ENCODE data around the gene PSMA1. TPM values are rescaled to one million over a fixed set of nuclear protein-coding genes. Genes with fewer than 3 reads are reported as not detected.
A peak's percentile ranks its signal among the peaks of the same experiment; 100 is the strongest.
"Not testable (repeated sequence)": the region's sequence is repeated elsewhere in the genome, so short reads cannot be mapped to it uniquely, and the experiment has no call there.

PSMA1 gene
- total and polyA plus RNA-seq, 2 experiments from 2014 or later: 159 to 303 TPM

DNA sequence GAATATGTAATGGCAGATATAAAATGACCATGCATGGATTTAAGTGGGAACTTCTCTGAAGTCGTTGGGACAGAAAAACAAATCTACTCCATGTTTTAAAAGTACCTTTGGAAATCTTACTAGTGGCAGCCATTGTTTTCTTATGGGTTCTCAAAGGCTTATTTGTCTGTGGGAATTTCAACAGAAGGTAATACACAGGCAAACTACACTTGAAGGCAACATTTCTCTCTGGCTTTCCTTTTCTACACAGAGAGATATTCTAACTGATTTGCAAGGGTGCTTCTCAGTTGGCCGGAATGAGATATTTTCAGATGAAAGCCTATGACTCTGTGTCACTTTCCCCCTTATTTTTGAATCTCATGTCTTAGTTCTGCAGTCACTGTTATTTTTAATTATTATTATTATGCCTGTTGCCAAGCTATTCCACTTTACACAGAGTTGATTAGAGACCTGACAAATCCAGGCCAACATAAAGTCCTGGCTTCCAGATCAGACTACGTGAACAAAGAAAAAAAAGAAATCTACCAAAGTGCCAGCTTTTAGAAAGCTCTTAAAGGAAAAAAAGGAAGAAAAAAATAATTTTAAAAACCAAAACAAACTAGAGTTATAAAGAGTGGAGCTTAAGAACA, 18.9 kb upstream of the PSMA1 start:
- Histone ChIP-seq H3K4me2 (ENCODE audit: unreplicated experiment) (no peak overlapping the region), H3F3A (ENCODE audit: insufficient read depth) (no peaks in the 10 kb centered on the region), H3K27me3 (replicated peaks; ENCODE audit: insufficient read depth) (no peaks in the 10 kb centered on the region), H3K79me2 (ENCODE audit: insufficient read depth) (no peaks in the 10 kb centered on the region), H3K9me2 (ENCODE audit: insufficient read depth) (no peaks in the 10 kb centered on the region), H4K20me1 (ENCODE audit: insufficient read depth) (no peaks in the 10 kb centered on the region), H3K27ac (no peak overlapping the region), H2AFZ (no peak overlapping the region), H3K36me3 (ENCODE audit: low read depth) (no peaks in the 10 kb centered on the region), H3K4me1 (ENCODE audit: insufficient read depth) (no peaks in the 10 kb centered on the region), H3K9ac (no peak overlapping the region), H3K4me3 (no peak overlapping the region), H3K9me3 (ENCODE audit: low read depth) (no peaks in the 10 kb centered on the region)
- WGBS, 2 experiments (ENCODE audit: low coverage in 1 of 2, low lambda C conversion rate in 2 of 2, missing lambda C conversion rate in 2 of 2): 36 to 45% methylated on average over 3 of the region's 3 CpGs
- DNase-seq: no peak
- in situ Hi-C loops (cut with MboI): loop anchor here (25.0 kb wide), 1 partner anchor 373 kb away; no protein-coding TSS in a partner anchor
- no peak for TF ChIP-seq EZH2 (IDR thresholded peaks at IDR 0.05; ENCODE audit: insufficient read depth, poor library complexity, severe bottlenecking)
- no peak for TF ChIP-seq EZH2phosphoT487 (IDR thresholded peaks at IDR 0.05; ENCODE audit: insufficient read depth, low read depth)

- Histone ChIP-seq H3K4me3 (no peak overlapping the region), H3K9ac (no peak overlapping the region), H3K27ac (no peak overlapping the region), H3K4me2 (ENCODE audit: unreplicated experiment) (no peak overlapping the region), H3K4me1 (ENCODE audit: insufficient read depth) (no peaks in the 10 kb centered on the region), H3K36me3 (ENCODE audit: low read depth) (no peaks in the 10 kb centered on the region), H3K27me3 (replicated peaks; ENCODE audit: insufficient read depth) (no peaks in the 10 kb centered on the region), H4K20me1 (ENCODE audit: insufficient read depth) (no peaks in the 10 kb centered on the region), H2AFZ (no peak overlapping the region), H3K9me3 (ENCODE audit: low read depth) (no peaks in the 10 kb centered on the region), H3F3A (ENCODE audit: insufficient read depth) (no peaks in the 10 kb centered on the region), H3K9me2 (ENCODE audit: insufficient read depth) (no peaks in the 10 kb centered on the region), H3K79me2 (ENCODE audit: insufficient read depth) (no peaks in the 10 kb centered on the region)
- DNase-seq: no peak
- WGBS, 2 experiments (ENCODE audit: low coverage in 1 of 2, low lambda C conversion rate in 2 of 2, missing lambda C conversion rate in 2 of 2): 53 to 55% methylated on average over 6 of the region's 6 CpGs
- TF ChIP-seq EZH2phosphoT487 (IDR thresholded peaks at IDR 0.05; ENCODE audit: insufficient read depth, low read depth) (no peak), EZH2 (IDR thresholded peaks at IDR 0.05; ENCODE audit: insufficient read depth, poor library complexity, severe bottlenecking) (no peak)
- in situ Hi-C loops (cut with MboI): loop anchor here (25.0 kb wide), 1 partner anchor 374 kb away; no protein-coding TSS in a partner anchor
Measured at GRCh38 chr11:14538271-14538925, 18.2 kb upstream of the PSMA1 start.

GRCh38 chr11:14537134-14537599, 17.0 kb upstream of the PSMA1 start:
- no peaks in the 10 kb centered on the region for H3K9me3 ChIP-seq (ENCODE audit: low read depth)
- H3K4me3 ChIP-seq: no peak overlapping the region
- 8 to 10% methylated on average over 5 of the region's 5 CpGs for WGBS, 2 experiments (ENCODE audit: low coverage in 1 of 2, low lambda C conversion rate in 2 of 2, missing lambda C conversion rate in 2 of 2)
- no peaks in the 10 kb centered on the region for H3K27me3 ChIP-seq (replicated peaks; ENCODE audit: insufficient read depth)
- no peak overlapping the region for H3K27ac ChIP-seq
- no peaks in the 10 kb centered on the region for H4K20me1 ChIP-seq (ENCODE audit: insufficient read depth)
- H3F3A ChIP-seq (ENCODE audit: insufficient read depth): no peaks in the 10 kb centered on the region
- no peaks in the 10 kb centered on the region for H3K36me3 ChIP-seq (ENCODE audit: low read depth)
- TF ChIP-seq EZH2 (IDR thresholded peaks at IDR 0.05; ENCODE audit: insufficient read depth, poor library complexity, severe bottlenecking) (no peak), EZH2phosphoT487 (IDR thresholded peaks at IDR 0.05; ENCODE audit: insufficient read depth, low read depth) (no peak)
- H3K4me2 ChIP-seq (ENCODE audit: unreplicated experiment): no peak overlapping the region
- in situ Hi-C loops (cut with MboI): loop anchor here (25.0 kb wide), 1 partner anchor 375 kb away; no protein-coding TSS in a partner anchor
- H3K4me1 ChIP-seq (ENCODE audit: insufficient read depth): no peaks in the 10 kb centered on the region
- H3K79me2 ChIP-seq (ENCODE audit: insufficient read depth): no peaks in the 10 kb centered on the region
- DNase-seq: peak; percentile 53
- H2AFZ ChIP-seq: no peak overlapping the region; the same call in 1 of the 2 replicates
- H3K9ac ChIP-seq: no peak overlapping the region
- H3K9me2 ChIP-seq (ENCODE audit: insufficient read depth): no peaks in the 10 kb centered on the region

DNA sequence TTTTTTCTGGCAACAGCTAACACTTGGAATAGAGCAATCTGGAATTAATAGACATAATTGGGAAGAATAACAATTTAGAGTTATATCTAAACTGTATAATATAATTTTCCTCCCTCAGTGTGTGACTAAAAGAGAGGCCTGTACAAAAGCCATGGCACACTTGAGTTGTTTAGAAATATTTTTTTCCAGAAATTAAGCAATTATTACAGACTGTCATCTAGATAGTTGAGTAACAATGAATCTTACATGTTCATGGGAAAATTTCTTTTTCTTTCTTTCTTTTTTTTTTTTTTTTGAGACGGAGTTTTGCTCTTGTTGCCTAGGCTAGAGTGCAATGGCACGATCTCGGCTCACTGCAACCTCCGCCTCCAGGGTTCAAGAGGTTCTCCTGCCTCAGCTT, 15.0 kb upstream of the PSMA1 start:
- not testable (repeated sequence) for H3K9me2 ChIP-seq (ENCODE audit: insufficient read depth); H3K9ac ChIP-seq; H3K4me3 ChIP-seq; H3K4me1 ChIP-seq (ENCODE audit: insufficient read depth); H3K36me3 ChIP-seq (ENCODE audit: low read depth); H3K4me2 ChIP-seq (ENCODE audit: unreplicated experiment); H3F3A ChIP-seq (ENCODE audit: insufficient read depth); H3K79me2 ChIP-seq (ENCODE audit: insufficient read depth); H3K27ac ChIP-seq; H3K9me3 ChIP-seq (ENCODE audit: low read depth); H4K20me1 ChIP-seq (ENCODE audit: insufficient read depth); DNase-seq; H3K27me3 ChIP-seq (replicated peaks; ENCODE audit: insufficient read depth)
- in situ Hi-C loops (cut with MboI): loop anchor here (25.0 kb wide), 1 partner anchor 377 kb away; no protein-coding TSS in a partner anchor
- 49% methylated on average over 4 of the region's 4 CpGs; no CpG with 5 or more reads in 1 of the 2 experiments for WGBS, 2 experiments (ENCODE audit: low coverage in 1 of 2, low lambda C conversion rate in 2 of 2, missing lambda C conversion rate in 2 of 2)
- peak overlapping the region; percentile 30; the same call in 1 of the 2 replicates for H2AFZ ChIP-seq
